Measurements from ENCODE around the gene DDX21.

Gene DDX21

GRCh38 chr10:68954904-68955303 is 1.1 kb upstream of the DDX21 start:
- peaks cover 31% of the 10 kb centered on the region for H3K4me1 ChIP-seq (ENCODE audit: low read depth, poor library complexity, severe bottlenecking)
- H3K4me3 ChIP-seq (IDR thresholded peaks at IDR 0.05; ENCODE audit: insufficient read depth, low read depth, low read length), result no peak overlapping the region
- no peak overlapping the region for H2AFZ ChIP-seq (ENCODE audit: low read depth)
- no peak for TF ChIP-seq CTCF (conservative IDR thresholded peaks at IDR 0.05; ENCODE audit: low read depth, low read length)
- peak overlapping the region; percentile 100 for H3K9ac ChIP-seq
- H3K4me2 ChIP-seq, result peak overlapping the region; percentile 95
- H4K20me1 ChIP-seq (ENCODE audit: insufficient read depth), result peaks cover 24% of the 10 kb centered on the region
- H3K27ac ChIP-seq, result peak overlapping the region; percentile 91; the same call in 1 of the 2 replicates
- peaks cover 40% of the 10 kb centered on the region for H3K79me2 ChIP-seq (ENCODE audit: insufficient read depth, low read depth)
- H3K36me3 ChIP-seq (ENCODE audit: insufficient read depth), result peaks cover 12% of the 10 kb centered on the region; the same call in 1 of the 2 replicates
- H3K27me3 ChIP-seq (ENCODE audit: insufficient read depth, low read depth), result no peaks in the 10 kb centered on the region

- Histone ChIP-seq H3K36me3 (ENCODE audit: insufficient read depth) (peaks cover 14% of the 10 kb centered on the region; the same call in 1 of the 2 replicates), H3K4me2 (peak overlapping the region; percentile 95), H3K4me1 (ENCODE audit: low read depth, poor library complexity, severe bottlenecking) (peaks cover 36% of the 10 kb centered on the region), H3K27me3 (ENCODE audit: insufficient read depth, low read depth) (no peaks in the 10 kb centered on the region), H3K79me2 (ENCODE audit: insufficient read depth, low read depth) (peaks cover 45% of the 10 kb centered on the region), H3K27ac (peak overlapping the region; percentile 91), H3K4me3 (IDR thresholded peaks at IDR 0.05; ENCODE audit: insufficient read depth, low read depth, low read length) (no peak overlapping the region), H4K20me1 (ENCODE audit: insufficient read depth) (peaks cover 24% of the 10 kb centered on the region), H2AFZ (ENCODE audit: low read depth) (peak overlapping the region; percentile 80), H3K9ac (peak overlapping the region; percentile 100)
- no peak for TF ChIP-seq CTCF (conservative IDR thresholded peaks at IDR 0.05; ENCODE audit: low read depth, low read length)
Measured at GRCh38 chr10:68955355-68955831, 577 bp upstream of the DDX21 start.

- H3K4me2 ChIP-seq, result peak overlapping the region; percentile 95
- peak overlapping the region; percentile 100 for H3K9ac ChIP-seq
- TF ChIP-seq CTCF (conservative IDR thresholded peaks at IDR 0.05; ENCODE audit: low read depth, low read length), result no peak
- H3K36me3 ChIP-seq (ENCODE audit: insufficient read depth), result peaks cover 13% of the 10 kb centered on the region; the same call in 1 of the 2 replicates
- H3K27me3 ChIP-seq (ENCODE audit: insufficient read depth, low read depth), result no peaks in the 10 kb centered on the region
- peaks cover 63% of the 10 kb centered on the region for H3K79me2 ChIP-seq (ENCODE audit: insufficient read depth, low read depth)
- peaks cover 40% of the 10 kb centered on the region for H4K20me1 ChIP-seq (ENCODE audit: insufficient read depth)
- H3K27ac ChIP-seq, result peak overlapping the region; percentile 91
- H2AFZ ChIP-seq (ENCODE audit: low read depth), result no peak overlapping the region
- H3K4me1 ChIP-seq (ENCODE audit: low read depth, poor library complexity, severe bottlenecking), result peaks cover 41% of the 10 kb centered on the region
- H3K4me3 ChIP-seq (IDR thresholded peaks at IDR 0.05; ENCODE audit: insufficient read depth, low read depth, low read length), result no peak overlapping the region
Measured at GRCh38 chr10:68957284-68957615, 1.3 kb downstream of the DDX21 start.

- peaks cover 42% of the 10 kb centered on the region for H4K20me1 ChIP-seq (ENCODE audit: insufficient read depth)
- peaks cover 41% of the 10 kb centered on the region for H3K4me1 ChIP-seq (ENCODE audit: low read depth, poor library complexity, severe bottlenecking)
- peak overlapping the region; percentile 95 for H3K4me2 ChIP-seq
- peaks cover 13% of the 10 kb centered on the region; the same call in 1 of the 2 replicates for H3K36me3 ChIP-seq (ENCODE audit: insufficient read depth)
- no peak overlapping the region for H2AFZ ChIP-seq (ENCODE audit: low read depth)
- H3K9ac ChIP-seq, result peak overlapping the region; percentile 100
- TF ChIP-seq CTCF (conservative IDR thresholded peaks at IDR 0.05; ENCODE audit: low read depth, low read length), result no peak
- H3K27ac ChIP-seq, result peak overlapping the region; percentile 91
- no peak overlapping the region for H3K4me3 ChIP-seq (IDR thresholded peaks at IDR 0.05; ENCODE audit: insufficient read depth, low read depth, low read length)
- H3K79me2 ChIP-seq (ENCODE audit: insufficient read depth, low read depth), result peaks cover 67% of the 10 kb centered on the region
- H3K27me3 ChIP-seq (ENCODE audit: insufficient read depth, low read depth), result no peaks in the 10 kb centered on the region
Measured at GRCh38 chr10:68957654-68958053, 1.7 kb downstream of the DDX21 start.
